Measurements from ENCODE around the gene CDH22.

DNA sequence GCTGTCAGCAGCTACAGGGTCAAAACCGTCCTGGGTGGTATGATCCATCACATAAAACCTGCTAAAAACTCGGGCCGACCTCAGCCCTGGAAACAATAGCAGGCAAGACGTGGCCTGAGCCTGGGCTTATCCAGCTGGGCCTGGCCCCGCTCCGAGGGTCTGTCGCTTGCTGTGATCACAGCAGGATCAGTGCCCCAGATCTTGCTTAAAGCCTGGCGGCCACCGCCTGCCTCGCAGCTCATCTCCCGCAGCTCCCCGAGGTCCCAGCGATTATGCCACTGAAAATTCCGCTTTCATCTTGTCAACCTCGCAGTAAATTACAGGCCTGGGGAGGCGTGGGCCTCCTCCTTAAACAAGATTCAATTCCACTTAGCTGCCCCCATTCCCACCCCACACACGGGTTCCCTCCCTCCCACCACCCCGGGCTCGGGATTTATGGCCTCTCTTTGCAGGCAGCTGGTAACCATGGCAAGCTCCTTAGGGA is 40.1 kb downstream of the CDH22 start:
- TF ChIP-seq, protein P1, sequence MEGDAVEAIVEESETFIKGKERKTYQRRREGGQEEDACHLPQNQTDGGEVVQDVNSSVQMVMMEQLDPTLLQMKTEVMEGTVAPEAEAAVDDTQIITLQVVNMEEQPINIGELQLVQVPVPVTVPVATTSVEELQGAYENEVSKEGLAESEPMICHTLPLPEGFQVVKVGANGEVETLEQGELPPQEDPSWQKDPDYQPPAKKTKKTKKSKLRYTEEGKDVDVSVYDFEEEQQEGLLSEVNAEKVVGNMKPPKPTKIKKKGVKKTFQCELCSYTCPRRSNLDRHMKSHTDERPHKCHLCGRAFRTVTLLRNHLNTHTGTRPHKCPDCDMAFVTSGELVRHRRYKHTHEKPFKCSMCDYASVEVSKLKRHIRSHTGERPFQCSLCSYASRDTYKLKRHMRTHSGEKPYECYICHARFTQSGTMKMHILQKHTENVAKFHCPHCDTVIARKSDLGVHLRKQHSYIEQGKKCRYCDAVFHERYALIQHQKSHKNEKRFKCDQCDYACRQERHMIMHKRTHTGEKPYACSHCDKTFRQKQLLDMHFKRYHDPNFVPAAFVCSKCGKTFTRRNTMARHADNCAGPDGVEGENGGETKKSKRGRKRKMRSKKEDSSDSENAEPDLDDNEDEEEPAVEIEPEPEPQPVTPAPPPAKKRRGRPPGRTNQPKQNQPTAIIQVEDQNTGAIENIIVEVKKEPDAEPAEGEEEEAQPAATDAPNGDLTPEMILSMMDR (conservative IDR thresholded peaks at IDR 0.05 in 1 of 2, IDR thresholded peaks at IDR 0.05 in 1 of 2; ENCODE audit: extremely low read depth in 1 of 2, insufficient read depth in 1 of 2, low read depth in 1 of 2, low read length in 2 of 2) = no peak
- no peak for TF ChIP-seq EZH2 (IDR thresholded peaks at IDR 0.05; ENCODE audit: borderline replicate concordance, low read length)

Measured in mammary epithelial cell (primary cell).